Gastroesophageal sphincter (tissue), 3 donors: ENCODE measurements around the gene NDUFAF7.

Experiments used
- CTCF ChIP-seq, 4 experiments: fragments of 200-600 bp in 2 of 4; fragments of 450-650 bp in 2 of 4; sonication (generic) in 1 of 4; IDR thresholded peaks; one replicate each; pipeline ENCODE4 v1.5.1; 2017 to 2019; ENCODE audit warnings: antibody characterized with exemption in 4 of 4, mild to moderate bottlenecking in 2 of 4, moderate library complexity in 2 of 4
- EP300 ChIP-seq: sonication (generic); formaldehyde crosslinking; IDR thresholded peaks from one replicate; pipeline ENCODE4 v1.6.1; 2017; ENCODE audit warnings: antibody characterized with exemption, mild to moderate bottlenecking
- POLR2A ChIP-seq, 2 donors: fragments of 450-650 bp; IDR thresholded peaks; one replicate each; pipeline ENCODE4 v1.6.1; 2017; ENCODE audit warnings: antibody characterized with exemption in 2 of 2, mild to moderate bottlenecking in 2 of 2, moderate library complexity in 1 of 2
- POLR2AphosphoS5 ChIP-seq: sonication (generic); formaldehyde crosslinking; IDR thresholded peaks from one replicate; pipeline ENCODE4 v1.6.1; 2017; ENCODE audit warnings: antibody characterized with exemption

- TF ChIP-seq CTCF (IDR thresholded peaks at IDR 0.05) (no peak), EP300 (no peak), POLR2A (IDR thresholded peaks at IDR 0.05) (no peak), POLR2AphosphoS5 (no peak)
Observed at GRCh38 chr2:37246205-37246604, 14.7 kb downstream of the NDUFAF7 start.
